Loucy (cell line): ENCODE measurements around the gene ALX3.

Source experiments
- H2AFZ ChIP-seq: fragments of 200-600 bp; sonication (generic); 2 replicates; pipeline ENCODE4 v1.6.0; 2016; ENCODE audit warnings: antibody characterized with exemption, mild to moderate bottlenecking, low read length, moderate library complexity
- H3F3A ChIP-seq: fragments of 200-600 bp; 2 replicates; pipeline ENCODE4 v1.6.0; 2016; ENCODE audit warnings: antibody characterized with exemption, low read depth, mild to moderate bottlenecking
- H3K27me3 ChIP-seq: fragments of 200-600 bp; sonication (generic); 2 replicates; pipeline ENCODE4 v1.6.1; 2014; ENCODE audit warnings: low read length, mild to moderate bottlenecking; ENCODE audit not compliant: insufficient read depth, poor library complexity, severe bottlenecking
- H3K36me3 ChIP-seq: fragments of 200-600 bp; sonication (generic); 2 replicates; pipeline ENCODE4 v1.6.1; 2016; ENCODE audit warnings: low read length; ENCODE audit not compliant: insufficient read depth
- H3K4me1 ChIP-seq: fragments of 200-600 bp; sonication (generic); 2 replicates; pipeline ENCODE4 v1.5.1; 2014; ENCODE audit warnings: low read length, mild to moderate bottlenecking; ENCODE audit not compliant: insufficient read depth, poor library complexity, severe bottlenecking
- H3K4me2 ChIP-seq: fragments of 200-600 bp; sonication (generic); 2 replicates; pipeline ENCODE4 v1.6.0; 2014; ENCODE audit warnings: antibody characterized with exemption, low read length, low read depth, mild to moderate bottlenecking; ENCODE audit not compliant: poor library complexity, severe bottlenecking
- H3K4me3 ChIP-seq: fragments of 200-600 bp; sonication (generic); 2 replicates; pipeline ENCODE4 v1.5.1; 2014; ENCODE audit warnings: low read length, mild to moderate bottlenecking, mixed read lengths; ENCODE audit not compliant: poor library complexity, severe bottlenecking
- H3K79me2 ChIP-seq: fragments of 200-600 bp; sonication (generic); 2 replicates; pipeline ENCODE4 v1.6.1; 2014; ENCODE audit warnings: low read length; ENCODE audit not compliant: insufficient read depth
- H3K9ac ChIP-seq: fragments of 200-600 bp; sonication (generic); 2 replicates; pipeline ENCODE4 v1.6.0; 2014; ENCODE audit warnings: mild to moderate bottlenecking, low read depth, low read length, moderate library complexity; ENCODE audit not compliant: poor library complexity, severe bottlenecking
- H3K9me2 ChIP-seq: fragments of 200-600 bp; sonication (generic); replicated peaks from 2 replicates; pipeline ENCODE4 v1.6.1; 2016; ENCODE audit warnings: low read depth, low read length, mixed read lengths
- H3K9me3 ChIP-seq: fragments of 200-600 bp; sonication (generic); 2 replicates; pipeline ENCODE4 v1.6.1; 2014; ENCODE audit warnings: mild to moderate bottlenecking, antibody characterized with exemption, low read length, low read depth; ENCODE audit not compliant: insufficient read depth
- H4K20me1 ChIP-seq: fragments of 200-600 bp; sonication (generic); 2 replicates; pipeline ENCODE4 v1.6.0; 2014; ENCODE audit warnings: antibody characterized with exemption, low read length, mild to moderate bottlenecking; ENCODE audit not compliant: insufficient read depth, poor library complexity, severe bottlenecking
- EZH2phosphoT487 ChIP-seq: fragments of 200-600 bp; IDR thresholded peaks from 2 replicates; pipeline ENCODE4 v1.6.1; 2018; ENCODE audit warnings: antibody characterized with exemption, mild to moderate bottlenecking, moderate library complexity, borderline replicate concordance
- TF ChIP-seq, protein P1 (sequence below): fragments of 200-600 bp; sonication (generic); conservative IDR thresholded peaks from 2 replicates; pipeline ENCODE4 v1.5.1; 2014; ENCODE audit warnings: mild to moderate bottlenecking, antibody characterized with exemption, low read length

ALX3 gene

DNA sequence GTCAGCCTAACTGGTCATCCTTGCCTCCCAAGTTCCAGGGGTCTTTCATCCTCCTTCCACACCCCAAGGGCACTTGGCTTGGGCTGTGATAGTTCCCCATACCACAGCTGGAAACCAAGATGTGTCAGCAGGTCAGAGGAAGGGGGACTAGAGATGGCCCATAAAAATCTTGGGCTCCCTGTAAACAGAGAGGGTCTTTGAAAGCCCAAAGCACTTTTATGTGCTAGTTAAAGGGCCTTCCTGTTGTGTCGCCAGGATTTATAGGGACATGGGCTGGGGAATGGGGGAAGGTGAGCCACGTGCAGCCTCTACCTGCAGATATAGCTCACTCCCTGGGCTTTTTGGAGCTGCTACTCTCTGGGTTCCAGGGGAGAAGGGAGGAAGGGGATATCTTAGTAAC is 29.9 kb upstream of the ALX3 start:
- no peaks in the 10 kb centered on the region for H3K27me3 ChIP-seq
- no peaks in the 10 kb centered on the region for H3K9me3 ChIP-seq
- H3K36me3 ChIP-seq: no peaks in the 10 kb centered on the region
- TF ChIP-seq, protein P1, sequence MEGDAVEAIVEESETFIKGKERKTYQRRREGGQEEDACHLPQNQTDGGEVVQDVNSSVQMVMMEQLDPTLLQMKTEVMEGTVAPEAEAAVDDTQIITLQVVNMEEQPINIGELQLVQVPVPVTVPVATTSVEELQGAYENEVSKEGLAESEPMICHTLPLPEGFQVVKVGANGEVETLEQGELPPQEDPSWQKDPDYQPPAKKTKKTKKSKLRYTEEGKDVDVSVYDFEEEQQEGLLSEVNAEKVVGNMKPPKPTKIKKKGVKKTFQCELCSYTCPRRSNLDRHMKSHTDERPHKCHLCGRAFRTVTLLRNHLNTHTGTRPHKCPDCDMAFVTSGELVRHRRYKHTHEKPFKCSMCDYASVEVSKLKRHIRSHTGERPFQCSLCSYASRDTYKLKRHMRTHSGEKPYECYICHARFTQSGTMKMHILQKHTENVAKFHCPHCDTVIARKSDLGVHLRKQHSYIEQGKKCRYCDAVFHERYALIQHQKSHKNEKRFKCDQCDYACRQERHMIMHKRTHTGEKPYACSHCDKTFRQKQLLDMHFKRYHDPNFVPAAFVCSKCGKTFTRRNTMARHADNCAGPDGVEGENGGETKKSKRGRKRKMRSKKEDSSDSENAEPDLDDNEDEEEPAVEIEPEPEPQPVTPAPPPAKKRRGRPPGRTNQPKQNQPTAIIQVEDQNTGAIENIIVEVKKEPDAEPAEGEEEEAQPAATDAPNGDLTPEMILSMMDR: no peak
- no peak for TF ChIP-seq EZH2phosphoT487
- peaks cover 9% of the 10 kb centered on the region for H3K4me1 ChIP-seq
- no peak overlapping the region for H3K9ac ChIP-seq
- no peaks in the 10 kb centered on the region for H3K9me2 ChIP-seq
- H3K79me2 ChIP-seq: no peaks in the 10 kb centered on the region
- H3F3A ChIP-seq: no peaks in the 10 kb centered on the region
- H2AFZ ChIP-seq: no peak overlapping the region
- H3K4me3 ChIP-seq: no peak overlapping the region
- no peak overlapping the region for H3K4me2 ChIP-seq
- no peaks in the 10 kb centered on the region for H4K20me1 ChIP-seq

DNA sequence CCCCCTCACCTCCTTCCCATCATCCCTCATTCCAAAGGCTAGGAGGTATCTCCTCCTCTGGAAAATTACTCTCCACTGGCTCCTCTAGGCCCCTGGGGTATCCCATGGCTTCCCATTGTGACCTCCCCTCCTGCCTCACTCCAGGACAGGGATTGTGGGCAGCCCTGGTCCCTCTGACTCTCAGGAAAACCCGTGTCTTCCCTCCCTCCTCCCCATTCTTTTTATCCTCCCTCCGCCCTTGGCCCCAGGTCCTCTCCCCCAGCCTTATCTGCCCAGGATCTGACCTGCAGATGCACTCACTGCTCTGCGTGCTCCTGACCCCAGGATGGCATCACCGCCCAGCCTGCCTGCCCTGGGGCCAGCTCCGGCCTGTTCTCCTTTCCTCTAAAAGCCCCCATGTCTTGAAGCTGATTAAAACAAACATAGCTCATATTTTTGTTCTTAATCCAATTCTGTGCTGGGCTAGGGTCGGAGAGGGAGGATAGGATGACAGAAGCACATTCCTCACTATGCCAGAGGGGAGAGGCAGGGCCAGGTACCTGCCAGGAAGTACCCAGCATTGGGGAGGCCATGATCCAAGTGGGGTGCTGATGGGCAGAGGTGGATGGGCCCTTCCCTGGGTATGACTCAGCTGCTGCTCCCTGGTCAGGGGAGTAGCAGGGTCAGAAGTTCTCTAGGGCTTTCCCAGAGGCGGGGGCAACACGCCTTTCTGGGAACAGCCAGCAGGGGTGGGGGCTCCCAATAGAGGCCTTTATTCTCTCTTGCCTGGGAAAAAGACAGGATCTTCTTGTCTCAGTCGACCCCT is 28.0 kb upstream of the ALX3 start:
- Histone ChIP-seq H3F3A (no peaks in the 10 kb centered on the region), H3K79me2 (no peaks in the 10 kb centered on the region), H3K9me2 (no peaks in the 10 kb centered on the region), H3K4me3 (no peak overlapping the region), H3K9me3 (no peaks in the 10 kb centered on the region), H3K4me1 (no peaks in the 10 kb centered on the region), H3K36me3 (no peaks in the 10 kb centered on the region), H2AFZ (no peak overlapping the region), H3K9ac (no peak overlapping the region), H3K27me3 (no peaks in the 10 kb centered on the region), H3K4me2 (no peak overlapping the region), H4K20me1 (no peaks in the 10 kb centered on the region)
- TF ChIP-seq, protein P1: no peak
- TF ChIP-seq EZH2phosphoT487: no peak

DNA sequence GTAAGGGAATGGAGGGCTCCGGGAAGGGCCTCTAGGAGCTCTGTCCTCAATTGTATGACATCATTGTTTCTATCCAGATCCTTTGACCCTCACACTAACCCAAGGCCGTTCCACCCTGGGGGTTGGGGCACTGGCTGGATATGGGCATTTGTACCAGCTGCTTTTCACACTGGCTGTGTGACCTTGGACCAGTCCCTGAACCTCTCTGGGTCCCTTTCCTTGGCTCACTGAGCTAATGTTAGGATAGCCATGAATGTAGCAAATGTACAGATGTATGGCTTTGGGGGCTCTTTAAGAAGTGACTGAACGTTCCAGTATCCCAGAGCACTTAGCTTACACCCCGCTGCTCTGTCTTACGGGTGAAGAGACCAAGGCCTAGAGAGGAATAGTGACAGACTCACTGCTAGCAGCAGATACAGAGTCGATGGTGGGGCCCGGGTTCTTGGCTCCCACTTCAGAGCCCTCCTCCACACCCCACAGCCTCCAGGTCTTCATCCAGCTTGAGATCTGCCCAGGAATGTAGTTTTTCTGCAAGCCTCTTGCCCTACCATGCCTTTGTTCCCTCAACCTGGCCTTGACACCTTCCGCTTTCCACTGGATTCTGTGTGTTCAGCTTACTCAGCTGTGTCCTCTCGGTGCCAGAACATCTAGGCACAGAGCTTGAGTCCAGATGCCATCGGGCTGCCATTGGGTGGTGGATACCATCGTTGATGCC is 27.2 kb upstream of the ALX3 start:
- Histone ChIP-seq H3K4me2 (no peak overlapping the region), H3K4me3 (no peak overlapping the region), H3K9me3 (no peaks in the 10 kb centered on the region), H3K27me3 (no peaks in the 10 kb centered on the region), H3K9ac (no peak overlapping the region), H3K79me2 (no peaks in the 10 kb centered on the region), H2AFZ (no peak overlapping the region), H3F3A (no peaks in the 10 kb centered on the region), H3K36me3 (no peaks in the 10 kb centered on the region), H3K4me1 (no peaks in the 10 kb centered on the region), H3K9me2 (no peaks in the 10 kb centered on the region), H4K20me1 (no peaks in the 10 kb centered on the region)
- TF ChIP-seq, protein P1: no peak
- TF ChIP-seq EZH2phosphoT487: no peak
